GM21381 (cell line): ENCODE data around the gene GALNT6.
"Not testable (repeated sequence)": the region's sequence is repeated elsewhere in the genome, so short reads cannot be mapped to it uniquely, and the experiment has no call there.

Source experiments
- ATAC-seq: cut with Tn5 transposase; IDR thresholded peaks from one replicate; pipeline ENCODE4 v1.9.1; 2021; ENCODE audit warnings: mild to moderate bottlenecking, moderate library complexity; ENCODE audit not compliant: unreplicated experiment

Gene GALNT6

GRCh38 chr12:51324953-51325352, 66.3 kb downstream of the GALNT6 start:
- no peak for ATAC-seq

GRCh38 chr12:51323966-51324895, 67.0 kb downstream of the GALNT6 start, which contains the start of gene BIN2:
BIN2 (minus strand) TSS chr12:51324174; CDS start chr12:51324102, 72 bp downstream.
- no peak for ATAC-seq

- no peak for ATAC-seq
These were observed 67.8 kb downstream of the GALNT6 start for GRCh38 chr12:51323317-51323960.

GRCh38 chr12:51322452-51322851, 68.8 kb downstream of the GALNT6 start:
- no peak for ATAC-seq

GRCh38 chr12:51321882-51322281, 69.3 kb downstream of the GALNT6 start:
- no peak for ATAC-seq

DNA sequence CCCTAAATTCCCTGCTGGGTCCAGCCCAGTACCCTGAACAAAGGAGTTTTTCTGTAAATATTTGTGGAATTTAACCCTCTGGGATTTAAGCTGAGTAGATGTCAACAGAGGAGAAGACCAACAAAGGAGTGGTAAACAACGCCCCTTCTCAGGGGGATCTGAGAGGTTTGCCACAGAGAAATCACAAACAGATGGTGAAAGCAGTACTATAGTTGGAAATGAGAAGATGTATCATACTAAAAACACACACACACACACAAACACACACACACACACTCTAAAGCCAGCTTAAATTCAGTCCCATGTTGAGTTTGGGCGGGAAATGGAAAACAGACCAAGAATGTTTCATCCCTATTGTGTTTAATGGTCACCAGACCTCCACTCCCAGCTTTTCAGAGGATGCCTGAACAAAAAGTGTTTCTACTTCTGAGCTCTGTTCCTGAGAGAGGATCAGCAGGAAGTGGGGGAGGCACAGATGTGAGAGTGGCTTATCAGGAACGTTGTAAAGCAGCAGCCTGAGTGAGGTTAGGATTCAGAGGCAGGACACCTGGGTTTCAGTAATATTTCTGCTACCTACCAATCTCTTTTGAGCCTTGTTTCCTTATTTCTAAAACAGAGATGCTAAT, 70.4 kb downstream of the GALNT6 start:
- ATAC-seq: no peak

DNA sequence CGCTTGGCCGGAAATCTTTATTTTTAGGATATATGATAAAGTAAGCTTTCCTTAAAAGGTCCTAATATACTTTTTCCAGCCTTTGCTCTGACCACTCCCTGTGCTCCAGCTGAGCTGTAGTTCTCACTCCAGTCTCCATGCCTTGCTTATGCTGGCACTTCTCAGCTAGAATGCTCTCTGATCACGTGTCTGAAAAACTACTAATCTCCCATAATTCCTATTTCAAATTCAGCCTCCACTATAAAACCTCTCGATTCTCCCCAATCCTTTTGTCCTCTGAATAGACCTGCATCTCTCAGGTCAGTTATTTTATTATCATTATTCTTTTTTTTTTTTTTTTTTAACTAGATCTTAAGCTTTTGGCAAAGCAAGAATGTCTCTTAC, 70.9 kb downstream of the GALNT6 start:
- no peak for ATAC-seq

- ATAC-seq: no peak
These were observed 72.2 kb downstream of the GALNT6 start for GRCh38 chr12:51318846-51319599.

- ATAC-seq: not testable (repeated sequence)
These were observed 73.0 kb downstream of the GALNT6 start for GRCh38 chr12:51318057-51318806.

DNA sequence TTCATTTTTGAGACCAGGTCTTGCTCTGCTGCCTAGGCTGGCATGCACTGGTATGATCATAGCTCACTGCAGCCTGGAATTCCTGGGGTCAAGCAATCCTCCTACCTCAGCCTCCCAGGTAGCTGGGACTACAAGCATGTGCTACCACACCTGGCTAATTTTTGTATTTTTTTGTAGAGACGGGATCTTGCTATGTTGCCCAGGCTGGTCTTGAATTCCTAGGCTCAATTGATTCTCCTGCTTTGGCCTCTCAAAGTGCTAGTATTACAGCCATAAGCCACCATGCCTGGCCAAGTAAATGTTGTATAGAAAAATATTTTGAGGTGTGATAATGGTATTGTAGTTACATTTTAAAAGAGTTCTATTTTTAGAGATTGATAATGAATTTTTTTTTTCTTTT, 79.8 kb downstream of the GALNT6 start:
- ATAC-seq: no peak

GRCh38 chr12:51307655-51308593, 83.3 kb downstream of the GALNT6 start:
- no peak for ATAC-seq

DNA sequence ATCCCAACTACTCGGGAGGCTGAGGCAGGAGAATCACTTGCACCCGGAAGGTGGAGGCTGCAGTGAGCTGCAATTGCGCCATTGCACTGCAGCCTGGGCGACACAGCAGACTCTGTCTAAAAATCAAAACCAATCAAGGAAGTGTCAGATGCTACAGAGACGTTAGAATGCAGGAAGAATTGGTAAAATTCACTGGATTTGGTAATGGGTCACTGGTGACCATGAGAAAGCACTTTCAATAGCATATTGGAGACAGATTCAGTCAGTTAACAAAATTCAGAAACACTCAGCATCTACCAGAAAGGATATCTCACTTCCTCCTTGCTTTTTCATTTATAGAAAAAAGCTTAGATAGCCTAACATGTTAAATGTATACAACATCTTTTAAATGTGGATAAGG, 84.7 kb downstream of the GALNT6 start:
- no peak for ATAC-seq
